Neural cell (in vitro differentiated cells): ENCODE measurements around the gene ASS1.

ENCODE experiments used
- CTCF ChIP-seq: fragments of 450-650 bp; IDR thresholded peaks from 2 replicates; pipeline ENCODE4 v1.5.1; 2014; ENCODE audit warnings: antibody characterized with exemption, mild to moderate bottlenecking, moderate library complexity; ENCODE audit not compliant: poor library complexity, severe bottlenecking
- EP300 ChIP-seq: fragments of 450-650 bp; conservative IDR thresholded peaks from 2 replicates; pipeline ENCODE4 v1.6.1; 2014; ENCODE audit warnings: antibody characterized with exemption, mild to moderate bottlenecking, moderate library complexity; ENCODE audit not compliant: poor library complexity, severe bottlenecking
- MXI1 ChIP-seq: fragments of 450-650 bp; conservative IDR thresholded peaks from 2 replicates; pipeline ENCODE4 v1.6.1; 2014; ENCODE audit warnings: antibody characterized with exemption, mild to moderate bottlenecking; ENCODE audit not compliant: poor library complexity, severe bottlenecking
- POLR2AphosphoS5 ChIP-seq: IDR thresholded peaks from 2 replicates; pipeline ENCODE4 v1.6.1; 2012
- TAF1 ChIP-seq: IDR thresholded peaks from 2 replicates; pipeline ENCODE4 v1.6.1; 2012; ENCODE audit warnings: low read depth

GRCh38 chr9:130400870-130401269 is 43.9 kb upstream of the ASS1 start:
- no peak for TF ChIP-seq POLR2AphosphoS5
- no peak for TF ChIP-seq CTCF
- TF ChIP-seq TAF1 = no peak
- TF ChIP-seq MXI1 = no peak
- TF ChIP-seq EP300 = no peak
